K562 (cell line): ENCODE measurements around the gene SCYGR1. TPM values are rescaled to one million over a fixed set of nuclear protein-coding genes. Genes with fewer than 3 reads are reported as not detected.

Experiments used
- ATAC-seq: fragments of 200-7000 bp; cut with Tn5 transposase; 3 replicates; pipeline ENCODE4 v1.9.1; 2020; ENCODE audit warnings: moderate library complexity
- BruUV-seq: library from RNA; stranded (reverse); fragments of 400-500 nt; replicated peaks from 2 replicates; lab custom pipeline; 2021; lab: Mats Ljungman, UMichigan
- CTCF ChIA-PET: fragments of 300-600 bp; formaldehyde crosslinking; extraction: SDS; loops from one replicate; lab custom pipeline; 2021; ENCODE audit warnings: low intra/inter-chr PET ratio; lab: Yijun Ruan, JAX
- POLR2A ChIA-PET: fragments of 300-600, 350-650 bp; sonication (Branson Sonifier 250); formaldehyde crosslinking; extraction: SDS; loops from one replicate; lab custom pipeline; 2021; ENCODE audit warnings: antibody characterized with exemption, inconsistent platforms; lab: Yijun Ruan, JAX
- DNase-seq, 4 experiments: peaks; one replicate each; pipeline versions ENCODE4 v3.0.0 to v3.0.0-alpha.2; 2011 to 2018; ENCODE audit warnings: low spot score in 3 of 4, mixed read lengths in 3 of 4; ENCODE audit errors: extremely low read depth in 1 of 4
- FAIRE-seq: peaks from 2 replicates; lab custom pipeline; 2011; peaks lifted over from hg19 to GRCh38; lab: Jason Lieb, UNC
- H2AFZ ChIP-seq: 2 replicates; pipeline ENCODE4 v1.6.0; 2011; ENCODE audit warnings: low read depth, low read length, control low read depth, inconsistent platforms
- H3K27ac ChIP-seq: fragments of 200-600 bp; 3 replicates; pipeline ENCODE4 v1.8.0; 2011; ENCODE audit warnings: low read depth, mild to moderate bottlenecking, control low read depth, inconsistent platforms, low read length, moderate library complexity, mixed read lengths; ENCODE audit errors: extremely low read depth
- H3K27me3 ChIP-seq, 2 experiments: fragments of 300-600 bp in 1 of 2; 2 replicates in 1 of 2; 3 replicates in 1 of 2; pipeline versions ENCODE4 v1.6.0 to v1.8.0; 2011; ENCODE audit warnings: inconsistent platforms in 2 of 2, low read length in 2 of 2, mild to moderate bottlenecking in 1 of 2, mixed read lengths in 1 of 2, moderate library complexity in 1 of 2; ENCODE audit not compliant: control insufficient read depth in 2 of 2, insufficient read depth in 2 of 2
- H3K36me3 ChIP-seq: fragments of 300-600 bp; 3 replicates; pipeline ENCODE4 v1.8.0; 2011; ENCODE audit warnings: mild to moderate bottlenecking, low read length, inconsistent platforms; ENCODE audit not compliant: control insufficient read depth, insufficient read depth
- H3K4me1 ChIP-seq, 2 experiments: fragments of 200-600 bp in 1 of 2; replicated peaks in 1 of 2; 2 replicates in 1 of 2; 3 replicates in 1 of 2; pipeline versions ENCODE4 v1.5.1 to v1.8.0; 2011; ENCODE audit warnings: inconsistent platforms in 2 of 2, low read length in 2 of 2, mild to moderate bottlenecking in 1 of 2, mixed read lengths in 1 of 2, moderate library complexity in 1 of 2; ENCODE audit not compliant: control insufficient read depth in 2 of 2, insufficient read depth in 2 of 2
- H3K4me2 ChIP-seq: 2 replicates; pipeline ENCODE4 v1.6.1; 2011; ENCODE audit warnings: low read length, control low read depth, inconsistent platforms, mixed read lengths; ENCODE audit not compliant: insufficient read depth
- H3K4me3 ChIP-seq: fragments of 200-600 bp; sonication (generic), shearing (Covaris generic); 2 replicates; pipeline ENCODE4 v1.5.1; 2016; ENCODE audit warnings: control low read depth, inconsistent platforms
- H3K79me2 ChIP-seq: fragments of 200-600 bp; 3 replicates; pipeline ENCODE4 v1.8.0; 2011; ENCODE audit warnings: low read length, inconsistent platforms; ENCODE audit not compliant: control insufficient read depth, insufficient read depth
- H3K9ac ChIP-seq, 2 experiments: 2 replicates each; pipeline versions ENCODE4 v1.6.0 to v1.6.1; 2011; ENCODE audit warnings: low read depth in 2 of 2, low read length in 2 of 2, control low read depth in 1 of 2, inconsistent platforms in 1 of 2, mild to moderate bottlenecking in 1 of 2, mixed read lengths in 1 of 2; ENCODE audit not compliant: insufficient read depth in 1 of 2
- H3K9me1 ChIP-seq: one replicate; pipeline ENCODE4 v1.6.0; 2011; ENCODE audit warnings: inconsistent platforms, mild to moderate bottlenecking, low read length, moderate library complexity; ENCODE audit not compliant: control insufficient read depth, insufficient read depth
- H3K9me3 ChIP-seq: replicated peaks from 2 replicates; pipeline ENCODE4 v1.5.1; 2011; ENCODE audit warnings: low read depth, low read length, inconsistent platforms; ENCODE audit not compliant: control insufficient read depth, insufficient read depth
- H4K20me1 ChIP-seq: replicated peaks from 2 replicates; pipeline ENCODE4 v1.6.1; 2011; ENCODE audit warnings: low read length, inconsistent platforms, mixed read lengths; ENCODE audit not compliant: control insufficient read depth, insufficient read depth
- FOXM1 ChIP-seq, 2 experiments: fragments of 450-650 bp in 1 of 2; sonication (generic) in 1 of 2; formaldehyde crosslinking in 1 of 2; IDR thresholded peaks; 2 replicates each; pipeline versions ENCODE4 v1.6.1 to v1.9.0; 2017 to 2022; ENCODE audit warnings: low read depth in 2 of 2, mild to moderate bottlenecking in 2 of 2, missing genetic modification reagents in 1 of 2, moderate library complexity in 1 of 2
- FOXP4 ChIP-seq: sonication (generic); formaldehyde crosslinking; IDR thresholded peaks from 2 replicates; pipeline ENCODE4 v1.8.0; 2022; ENCODE audit warnings: mild to moderate bottlenecking, missing genetic modification reagents, borderline replicate concordance
- GTF2B ChIP-seq: IDR thresholded peaks from 2 replicates; pipeline ENCODE4 v1.6.1; 2011; ENCODE audit not compliant: insufficient read length; ENCODE audit errors: extremely low read depth
- MYC ChIP-seq, 2 experiments: fragments of 250-450 bp in 1 of 2; sonication (Bioruptor Pico) in 1 of 2; IDR thresholded peaks; 2 replicates each; pipeline versions ENCODE4 v1.5.1 to v1.6.1; 2012 to 2021; ENCODE audit warnings: low read depth in 2 of 2, borderline replicate concordance in 1 of 2, improper control_type of control experiment in 1 of 2, low read length in 1 of 2, mild to moderate bottlenecking in 1 of 2, moderate library complexity in 1 of 2
- NR0B1 ChIP-seq: fragments of 450-650 bp; IDR thresholded peaks from one replicate; pipeline ENCODE4 v1.6.1; 2018; ENCODE audit warnings: mild to moderate bottlenecking, moderate library complexity; ENCODE audit not compliant: partially characterized antibody
- POLR2G ChIP-seq: fragments of 200-400 bp; formaldehyde crosslinking; IDR thresholded peaks from 2 replicates; pipeline ENCODE4 v1.6.1; 2017; ENCODE audit warnings: low read depth, mild to moderate bottlenecking, antibody characterized with exemption, low read length, moderate library complexity
- SMC3 ChIP-seq: conservative IDR thresholded peaks from 2 replicates; pipeline ENCODE4 v1.6.1; 2011; ENCODE audit warnings: low read depth, low read length, improper control_type of control experiment; ENCODE audit not compliant: insufficient read depth
- UBTF ChIP-seq, 2 experiments: IDR thresholded peaks; 2 replicates each; pipeline ENCODE4 v1.6.1; 2012; ENCODE audit warnings: improper control_type of control experiment in 2 of 2, low read depth in 2 of 2, low read length in 2 of 2, borderline replicate concordance in 1 of 2
- YY1 ChIP-seq, 3 experiments: IDR thresholded peaks; 2 replicates each; pipeline ENCODE4 v1.6.1; 2011; ENCODE audit warnings: low read length in 2 of 3, mild to moderate bottlenecking in 2 of 3, moderate library complexity in 2 of 3, borderline replicate concordance in 1 of 3, control low read depth in 1 of 3, low read depth in 1 of 3; ENCODE audit not compliant: insufficient read depth in 3 of 3, insufficient replicate concordance in 2 of 3, control insufficient read depth in 1 of 3, insufficient read length in 1 of 3; ENCODE audit errors: extremely low read depth in 1 of 3
- ZNF274 ChIP-seq: IDR thresholded peaks from 2 replicates; pipeline ENCODE4 v1.6.1; 2011; ENCODE audit warnings: low read depth, mild to moderate bottlenecking, low read length, moderate library complexity, borderline replicate concordance
- ZZZ3 ChIP-seq: fragments of 450-650 bp; IDR thresholded peaks from 2 replicates; pipeline ENCODE4 v1.6.1; 2016; ENCODE audit warnings: antibody characterized with exemption, mild to moderate bottlenecking, moderate library complexity
- whole genome bisulfite sequencing: fragments of 100-300 bp; shearing (Covaris generic); methylation state at CpG from one replicate; pipeline ENCODE4 v1.1.6; 2016; ENCODE audit warnings: low coverage, mixed read lengths; ENCODE audit not compliant: insufficient coverage; ENCODE audit errors: missing lambda C conversion rate; 5-methylcytosine and 5-hydroxymethylcytosine counted together
- in situ Hi-C: fragments of 300-500 bp; cut with MboI; formaldehyde crosslinking; loops from 4 replicates; pipeline ENCODE4 v1.15.0; 2018; ENCODE audit warnings: inconsistent platforms, mixed read lengths
- intact Hi-C: fragments of 100-400 bp; cut with micrococcal nuclease; formaldehyde crosslinking; loops from 2 replicates; pipeline ENCODE4 v1.14.2; 2022
- polyA plus RNA-seq, 8 experiments: library from polyadenylated mRNA; depleted of rRNA in 4 of 8; stranded (reverse) in 5 of 8; unstranded in 3 of 8; fragments of >200 nt; fragmentation: Nextera tagmentation in 2 of 8; fragmentation: Illumina TruSeq in 1 of 8; extraction: Ambion mirVana in 2 of 8; extraction: Trizol in 1 of 8; gene quantifications; 2 replicates each; pipeline versions ENCODE4 v1.2.1 to v1.2.3, GENCODE V29; 2011 to 2014; ENCODE audit warnings: inconsistent platforms in 1 of 8, missing spikeins in 1 of 8
- total RNA-seq, 7 experiments: library from RNA; depleted of rRNA in 6 of 7; stranded (reverse); fragments of >200 nt in 6 of 7; fragmentation: Illumina TruSeq in 2 of 7; extraction: Trizol in 2 of 7; gene quantifications; 2 replicates each; pipeline versions ENCODE4 v1.2.1 to v1.2.3, GENCODE V29; 2011 to 2021; ENCODE audit warnings: low replicate concordance in 1 of 7

SCYGR1 gene
- total and polyA plus RNA-seq, 9 of the 15 experiments (the other 6 are each of a cell fraction or from before 2014, with no cell fraction given): not detected

GRCh38 chr2:227411320-227411989, 23.7 kb upstream of the SCYGR1 start:
- in situ Hi-C loops (loop anchor here (5.0 kb wide), 1 partner anchor 56 kb away; no protein-coding TSS in a partner anchor), intact Hi-C loops (no loop called here)
- Histone ChIP-seq H3K4me3 (no peak overlapping the region), H3K9me3 (no peaks in the 10 kb centered on the region), H3K27me3 (no peaks in the 10 kb centered on the region), H4K20me1 (no peaks in the 10 kb centered on the region), H3K4me2 (no peak overlapping the region), H3K9ac (no peak overlapping the region), H3K4me1 (no peaks in the 10 kb centered on the region; a peak in 2 of 5 replicates), H3K9me1 (no peaks in the 10 kb centered on the region), H3K79me2 (no peaks in the 10 kb centered on the region), H3K36me3 (no peaks in the 10 kb centered on the region), H2AFZ (no peak overlapping the region), H3K27ac (no peak overlapping the region)
- WGBS: 45% methylated on average over 6 of the region's 9 CpGs
- DNase-seq (no peak), ATAC-seq (no peak), FAIRE-seq (no peak)
- CTCF ChIA-PET: no interaction called here
- no TSS peak for BruUV-seq
- POLR2A ChIA-PET: no interaction called here
- TF ChIP-seq ZZZ3: no peak
- no peak for TF ChIP-seq GTF2B
- no peak for TF ChIP-seq MYC (IDR thresholded peaks at IDR 0.05; ENCODE audit: low read depth, low read length)
- no peak for TF ChIP-seq MYC (CRISPR knock-in tag; IDR thresholded peaks at IDR 0.05; ENCODE audit: borderline replicate concordance, low read depth)
- no peak for TF ChIP-seq YY1 (IDR thresholded peaks at IDR 0.05; ENCODE audit: borderline replicate concordance in 1 of 3, control insufficient read depth in 1 of 3, extremely low read depth in 1 of 3, insufficient read depth in 3 of 3, insufficient read length in 1 of 3, insufficient replicate concordance in 2 of 3, low read depth in 1 of 3, low read length in 2 of 3)
- TF ChIP-seq NR0B1: no peak
- no peak for TF ChIP-seq ZNF274
- TF ChIP-seq FOXM1 (IDR thresholded peaks at IDR 0.05; ENCODE audit: low read depth): no peak
- TF ChIP-seq FOXM1 (CRISPR knock-in tag; IDR thresholded peaks at IDR 0.05; ENCODE audit: low read depth): no peak
- no peak for TF ChIP-seq FOXP4 (CRISPR knock-in tag)
- TF ChIP-seq UBTF (IDR thresholded peaks at IDR 0.05; ENCODE audit: borderline replicate concordance in 1 of 2, low read depth in 2 of 2, low read length in 2 of 2): no peak
- TF ChIP-seq SMC3: no peak
- TF ChIP-seq POLR2G: no peak
